ENCODE data around the gene ST8SIA6. TPM values are rescaled to one million over a fixed set of nuclear protein-coding genes. Genes with fewer than 3 reads are reported as not detected.

ST8SIA6 gene
- total and polyA plus RNA-seq, 2 experiments from 2014 or later = 0.79 TPM; not detected in 1

GRCh38 chr10:17476073-17476472 lies 21.7 kb upstream of the ST8SIA6 start:
- Histone ChIP-seq H3K27me3 (no peaks in the 10 kb centered on the region), H3K9me3 (ENCODE audit: low read depth) (no peaks in the 10 kb centered on the region), H3K36me3 (no peaks in the 10 kb centered on the region), H3K4me1 (ENCODE audit: low read depth) (no peaks in the 10 kb centered on the region), H3K27ac (no peak overlapping the region), H3K4me3 (no peak overlapping the region)
- no peak for DNase-seq (ENCODE audit: low read depth in 1 of 2, low spot score in 1 of 2)
- no peak for TF ChIP-seq CTCF (IDR thresholded peaks at IDR 0.05; ENCODE audit: low read depth, low read length)

- no peaks in the 10 kb centered on the region for H3K9me3 ChIP-seq (ENCODE audit: low read depth)
- no peaks in the 10 kb centered on the region for H3K36me3 ChIP-seq
- H3K4me3 ChIP-seq = no peak overlapping the region
- H3K4me1 ChIP-seq (ENCODE audit: low read depth) = no peaks in the 10 kb centered on the region
- no peak for DNase-seq (ENCODE audit: low read depth in 1 of 2, low spot score in 1 of 2)
- no peak for TF ChIP-seq CTCF (IDR thresholded peaks at IDR 0.05; ENCODE audit: low read depth, low read length)
- H3K27me3 ChIP-seq = no peaks in the 10 kb centered on the region
- H3K27ac ChIP-seq = no peak overlapping the region
These were observed 21.3 kb upstream of the ST8SIA6 start for GRCh38 chr10:17475661-17476060.

GRCh38 chr10:17474595-17475323 lies 20.4 kb upstream of the ST8SIA6 start:
- TF ChIP-seq CTCF (IDR thresholded peaks at IDR 0.05; ENCODE audit: low read depth, low read length) = peak; percentile 21
- no peak overlapping the region for H3K27ac ChIP-seq
- H3K36me3 ChIP-seq = no peaks in the 10 kb centered on the region
- no peaks in the 10 kb centered on the region for H3K27me3 ChIP-seq
- peak in 1 of 2 donors; percentile 45 for DNase-seq (ENCODE audit: low read depth in 1 of 2, low spot score in 1 of 2)
- no peak overlapping the region for H3K4me3 ChIP-seq
- no peaks in the 10 kb centered on the region for H3K4me1 ChIP-seq (ENCODE audit: low read depth)
- H3K9me3 ChIP-seq (ENCODE audit: low read depth) = no peaks in the 10 kb centered on the region

GRCh38 chr10:17473228-17473950 lies 19.0 kb upstream of the ST8SIA6 start:
- no peak for DNase-seq (ENCODE audit: low read depth in 1 of 2, low spot score in 1 of 2)
- Histone ChIP-seq H3K9me3 (ENCODE audit: low read depth) (no peaks in the 10 kb centered on the region), H3K27ac (no peak overlapping the region), H3K4me3 (no peak overlapping the region), H3K36me3 (no peaks in the 10 kb centered on the region), H3K27me3 (no peaks in the 10 kb centered on the region), H3K4me1 (ENCODE audit: low read depth) (no peaks in the 10 kb centered on the region)
- no peak for TF ChIP-seq CTCF (IDR thresholded peaks at IDR 0.05; ENCODE audit: low read depth, low read length)

GRCh38 chr10:17472481-17473227 lies 18.3 kb upstream of the ST8SIA6 start:
- H3K36me3 ChIP-seq = no peaks in the 10 kb centered on the region
- H3K4me1 ChIP-seq (ENCODE audit: low read depth) = no peaks in the 10 kb centered on the region
- no peak for TF ChIP-seq CTCF (IDR thresholded peaks at IDR 0.05; ENCODE audit: low read depth, low read length)
- H3K4me3 ChIP-seq = no peak overlapping the region
- H3K9me3 ChIP-seq (ENCODE audit: low read depth) = no peaks in the 10 kb centered on the region
- H3K27me3 ChIP-seq = no peaks in the 10 kb centered on the region
- DNase-seq (ENCODE audit: low read depth in 1 of 2, low spot score in 1 of 2) = no peak
- no peak overlapping the region for H3K27ac ChIP-seq
